DND-41 (cell line): ENCODE data around the gene RGCC.

ENCODE experiments used
- ATAC-seq: fragments of 200-7000 bp; cut with Tn5 transposase; 3 replicates; pipeline ENCODE4 v1.9.1; 2021; ENCODE audit warnings: low read depth; ENCODE audit not compliant: insufficient read depth
- DNase-seq: peaks from one replicate; pipeline ENCODE4 v3.0.0-alpha.2; 2020
- H2AFZ ChIP-seq: 2 replicates; pipeline ENCODE4 v1.6.0; 2012; ENCODE audit warnings: low read depth, low read length
- H3K27ac ChIP-seq: 2 replicates; pipeline ENCODE4 v1.5.1; 2012; ENCODE audit warnings: low read length, inconsistent platforms
- H3K27me3 ChIP-seq: fragments of 200-600 bp; sonication (generic); 2 replicates; pipeline ENCODE4 v1.6.0; 2012; ENCODE audit warnings: low read length, mild to moderate bottlenecking, inconsistent platforms; ENCODE audit not compliant: insufficient read depth, poor library complexity
- H3K36me3 ChIP-seq: 2 replicates; pipeline ENCODE4 v1.5.1; 2012; ENCODE audit warnings: low read length, inconsistent platforms; ENCODE audit not compliant: insufficient read depth
- H3K4me1 ChIP-seq: 2 replicates; pipeline ENCODE4 v1.5.1; 2012; ENCODE audit warnings: mild to moderate bottlenecking, low read length; ENCODE audit not compliant: insufficient read depth
- H3K4me2 ChIP-seq: 2 replicates; pipeline ENCODE4 v1.6.0; 2012; ENCODE audit warnings: mild to moderate bottlenecking, moderate library complexity, low read length, inconsistent platforms; ENCODE audit not compliant: insufficient read depth
- H3K4me3 ChIP-seq, 2 experiments: fragments of 200-600 bp in 1 of 2; shearing (Covaris generic) in 1 of 2; 2 replicates each; pipeline ENCODE4 v1.5.1; 2012 to 2016; ENCODE audit warnings: inconsistent platforms in 2 of 2, low read length in 2 of 2, mild to moderate bottlenecking in 2 of 2, low read depth in 1 of 2, moderate library complexity in 1 of 2
- H3K79me2 ChIP-seq: 2 replicates; pipeline ENCODE4 v1.6.0; 2012; ENCODE audit warnings: low read length, inconsistent platforms; ENCODE audit not compliant: insufficient read depth
- H3K9ac ChIP-seq: 2 replicates; pipeline ENCODE4 v1.6.0; 2012; ENCODE audit warnings: low read depth, mild to moderate bottlenecking, inconsistent platforms, low read length, moderate library complexity
- H3K9me3 ChIP-seq: 2 replicates; pipeline ENCODE4 v1.5.1; 2012; ENCODE audit warnings: low read length, moderate library complexity, mild to moderate bottlenecking, inconsistent platforms; ENCODE audit not compliant: insufficient read depth, severe bottlenecking
- H4K20me1 ChIP-seq: 2 replicates; pipeline ENCODE4 v1.6.0; 2012; ENCODE audit warnings: low read length; ENCODE audit not compliant: insufficient read depth
- EZH2 ChIP-seq: IDR thresholded peaks from 3 replicates; pipeline ENCODE4 v1.6.1; 2012; ENCODE audit warnings: borderline replicate concordance, low read depth, mild to moderate bottlenecking, moderate library complexity, low read length, inconsistent platforms; ENCODE audit not compliant: severe bottlenecking
- TF ChIP-seq, protein P1 (sequence below): IDR thresholded peaks from 2 replicates; pipeline ENCODE4 v1.5.1; 2012; ENCODE audit warnings: borderline replicate concordance, low read length, moderate library complexity, mild to moderate bottlenecking; ENCODE audit not compliant: poor library complexity, severe bottlenecking; ENCODE audit errors: extremely low read depth

Gene RGCC

DNA sequence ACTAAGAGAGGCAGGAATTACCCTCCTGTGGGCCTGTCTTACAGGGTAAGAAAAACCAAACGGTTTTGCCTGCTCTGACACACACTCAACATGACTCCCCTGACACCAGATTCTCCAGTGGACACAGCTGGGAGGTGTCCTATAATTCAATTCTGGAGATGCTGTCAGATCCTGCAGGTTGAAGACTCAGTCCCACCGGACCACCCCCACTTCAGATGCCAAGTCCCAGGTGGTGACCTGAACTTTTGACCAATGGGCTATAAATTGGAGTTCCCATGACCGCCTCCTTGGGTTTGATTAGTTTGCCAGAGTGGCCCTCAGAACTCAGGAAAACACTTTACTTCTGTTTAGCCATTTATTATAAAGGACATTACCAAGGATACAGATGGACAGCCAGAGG lies 52.6 kb downstream of the RGCC start:
- no peak overlapping the region for H3K27ac ChIP-seq
- TF ChIP-seq EZH2 = no peak
- TF ChIP-seq, protein P1, sequence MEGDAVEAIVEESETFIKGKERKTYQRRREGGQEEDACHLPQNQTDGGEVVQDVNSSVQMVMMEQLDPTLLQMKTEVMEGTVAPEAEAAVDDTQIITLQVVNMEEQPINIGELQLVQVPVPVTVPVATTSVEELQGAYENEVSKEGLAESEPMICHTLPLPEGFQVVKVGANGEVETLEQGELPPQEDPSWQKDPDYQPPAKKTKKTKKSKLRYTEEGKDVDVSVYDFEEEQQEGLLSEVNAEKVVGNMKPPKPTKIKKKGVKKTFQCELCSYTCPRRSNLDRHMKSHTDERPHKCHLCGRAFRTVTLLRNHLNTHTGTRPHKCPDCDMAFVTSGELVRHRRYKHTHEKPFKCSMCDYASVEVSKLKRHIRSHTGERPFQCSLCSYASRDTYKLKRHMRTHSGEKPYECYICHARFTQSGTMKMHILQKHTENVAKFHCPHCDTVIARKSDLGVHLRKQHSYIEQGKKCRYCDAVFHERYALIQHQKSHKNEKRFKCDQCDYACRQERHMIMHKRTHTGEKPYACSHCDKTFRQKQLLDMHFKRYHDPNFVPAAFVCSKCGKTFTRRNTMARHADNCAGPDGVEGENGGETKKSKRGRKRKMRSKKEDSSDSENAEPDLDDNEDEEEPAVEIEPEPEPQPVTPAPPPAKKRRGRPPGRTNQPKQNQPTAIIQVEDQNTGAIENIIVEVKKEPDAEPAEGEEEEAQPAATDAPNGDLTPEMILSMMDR = no peak
- H3K9me3 ChIP-seq = no peaks in the 10 kb centered on the region
- no peaks in the 10 kb centered on the region for H3K4me1 ChIP-seq
- no peak overlapping the region for H3K4me2 ChIP-seq
- no peak overlapping the region for H3K4me3 ChIP-seq
- H4K20me1 ChIP-seq = no peaks in the 10 kb centered on the region
- DNase-seq (no peak), ATAC-seq (no peak)
- no peaks in the 10 kb centered on the region for H3K36me3 ChIP-seq
- H3K9ac ChIP-seq = no peak overlapping the region
- no peak overlapping the region for H2AFZ ChIP-seq
- H3K79me2 ChIP-seq = no peaks in the 10 kb centered on the region
- no peaks in the 10 kb centered on the region for H3K27me3 ChIP-seq

DNA sequence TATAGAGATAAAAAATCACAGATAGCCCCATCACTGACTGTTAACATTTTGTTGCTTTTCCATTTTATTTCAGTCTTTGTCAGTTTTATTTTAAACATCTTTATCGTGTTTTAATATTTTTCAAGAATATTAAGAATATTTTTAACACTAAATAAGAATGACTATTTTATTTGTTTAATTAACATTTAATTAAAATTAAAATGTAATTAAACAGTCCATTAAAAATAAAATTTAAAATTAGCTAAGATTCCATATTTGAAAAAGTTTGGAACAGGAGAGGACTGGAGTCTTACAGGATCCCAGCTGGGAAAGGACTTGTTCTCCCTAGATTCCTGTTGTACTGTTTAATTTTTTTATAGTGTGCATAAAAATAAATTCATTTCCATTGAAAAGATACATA lies 54.5 kb downstream of the RGCC start:
- TF ChIP-seq EZH2 = no peak
- TF ChIP-seq, protein P1 = no peak
- no peaks in the 10 kb centered on the region for H3K9me3 ChIP-seq
- no peaks in the 10 kb centered on the region for H3K36me3 ChIP-seq
- DNase-seq (no peak), ATAC-seq (no peak)
- H3K4me3 ChIP-seq = no peak overlapping the region
- no peak overlapping the region for H3K9ac ChIP-seq
- no peaks in the 10 kb centered on the region for H3K79me2 ChIP-seq
- H3K27ac ChIP-seq = no peak overlapping the region
- no peak overlapping the region for H2AFZ ChIP-seq
- H3K4me1 ChIP-seq = no peaks in the 10 kb centered on the region
- H3K27me3 ChIP-seq = no peaks in the 10 kb centered on the region
- no peaks in the 10 kb centered on the region for H4K20me1 ChIP-seq
- no peak overlapping the region for H3K4me2 ChIP-seq

DNA sequence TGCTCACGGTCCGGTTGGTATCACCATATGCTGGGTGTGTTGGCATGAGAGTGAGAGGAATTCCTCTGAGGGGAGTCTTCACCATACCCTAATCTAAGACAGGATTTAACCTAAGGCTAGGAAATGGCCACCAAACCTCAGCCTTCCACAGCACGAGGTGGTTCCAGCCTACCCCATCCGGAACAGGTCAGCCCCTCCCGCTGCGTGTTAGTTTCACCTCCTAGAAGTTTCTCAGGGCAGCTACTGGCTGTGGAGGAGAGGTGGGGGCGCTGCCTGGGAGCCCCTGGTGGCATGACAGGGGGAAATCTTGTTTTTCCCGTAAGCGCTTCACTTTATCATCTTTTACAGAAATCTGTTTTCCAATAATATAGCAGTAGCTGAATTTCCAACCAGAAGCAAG lies 55.1 kb downstream of the RGCC start:
- Histone ChIP-seq H3K79me2 (no peaks in the 10 kb centered on the region), H3K9me3 (no peaks in the 10 kb centered on the region), H3K9ac (no peak overlapping the region), H4K20me1 (no peaks in the 10 kb centered on the region), H3K36me3 (no peaks in the 10 kb centered on the region), H3K27ac (no peak overlapping the region), H3K4me1 (no peaks in the 10 kb centered on the region), H3K4me2 (no peak overlapping the region), H3K27me3 (no peaks in the 10 kb centered on the region), H2AFZ (no peak overlapping the region), H3K4me3 (no peak overlapping the region)
- no peak for ATAC-seq
- TF ChIP-seq, protein P1 = no peak
- no peak for TF ChIP-seq EZH2
- DNase-seq = no peak

DNA sequence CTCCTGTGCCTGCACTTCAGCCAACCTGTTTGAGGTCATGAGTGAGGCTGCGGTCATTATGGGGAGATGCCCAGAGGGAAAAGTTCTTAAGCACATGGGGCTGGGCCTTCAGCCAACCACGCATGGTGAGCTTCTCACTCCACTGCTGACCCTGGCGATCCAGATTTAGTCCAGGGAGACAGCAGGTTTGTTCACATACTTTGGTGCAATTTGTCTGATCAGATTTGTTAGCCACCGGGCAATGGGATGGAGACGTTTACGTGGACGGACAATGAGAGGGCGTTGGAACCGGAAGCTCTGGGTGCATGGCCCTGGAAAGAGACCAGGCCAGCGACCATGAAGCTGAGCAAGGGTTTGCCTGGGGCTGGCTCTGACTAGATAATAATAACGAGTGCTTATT lies 56.2 kb downstream of the RGCC start:
- TF ChIP-seq, protein P1 = no peak
- TF ChIP-seq EZH2 = no peak
- no peaks in the 10 kb centered on the region for H3K4me1 ChIP-seq
- no peak overlapping the region for H3K27ac ChIP-seq
- no peaks in the 10 kb centered on the region for H3K27me3 ChIP-seq
- H3K4me2 ChIP-seq = no peak overlapping the region
- no peaks in the 10 kb centered on the region for H3K9me3 ChIP-seq
- H3K36me3 ChIP-seq = no peaks in the 10 kb centered on the region
- H3K4me3 ChIP-seq = no peak overlapping the region
- H3K9ac ChIP-seq = no peak overlapping the region
- no peak overlapping the region for H2AFZ ChIP-seq
- ATAC-seq (no peak), DNase-seq (no peak)
- no peaks in the 10 kb centered on the region for H4K20me1 ChIP-seq
- H3K79me2 ChIP-seq = no peaks in the 10 kb centered on the region
